HEK293 (cell line): ENCODE results near the gene PRAF2.

Experiments
- BCL11A ChIP-seq: fragments of 450-650 bp; formaldehyde crosslinking; IDR thresholded peaks from 2 replicates; pipeline ENCODE4 v1.5.1; 2016; ENCODE audit warnings: low read depth, missing biosample characterization, missing genetic modification characterization
- GLIS1 ChIP-seq: fragments of 450-650 bp; formaldehyde crosslinking; IDR thresholded peaks from 2 replicates; pipeline ENCODE4 v1.5.1; 2016; ENCODE audit warnings: missing biosample characterization, missing genetic modification characterization
- KLF17 ChIP-seq: fragments of 450-650 bp; formaldehyde crosslinking; IDR thresholded peaks from 2 replicates; pipeline ENCODE4 v1.5.1; 2016; ENCODE audit warnings: missing biosample characterization, missing genetic modification characterization
- MYNN ChIP-seq: fragments of 450-650 bp; formaldehyde crosslinking; IDR thresholded peaks from 2 replicates; pipeline ENCODE4 v1.5.1; 2016; ENCODE audit warnings: missing biosample characterization, missing genetic modification characterization, borderline replicate concordance
- SALL2 ChIP-seq: fragments of 450-650 bp; formaldehyde crosslinking; IDR thresholded peaks from 2 replicates; pipeline ENCODE4 v1.5.0; 2017; ENCODE audit warnings: missing biosample characterization, mild to moderate bottlenecking, missing genetic modification characterization, borderline replicate concordance
- SP2 ChIP-seq: fragments of 450-650 bp; formaldehyde crosslinking; IDR thresholded peaks from 2 replicates; pipeline ENCODE4 v1.5.1; 2016; ENCODE audit warnings: missing biosample characterization, missing genetic modification characterization
- TSHZ1 ChIP-seq: fragments of 450-650 bp; formaldehyde crosslinking; IDR thresholded peaks from 2 replicates; pipeline ENCODE4 v1.5.1; 2016; ENCODE audit warnings: missing biosample characterization, missing genetic modification characterization, borderline replicate concordance
- ZBTB11 ChIP-seq: fragments of 450-650 bp; formaldehyde crosslinking; conservative IDR thresholded peaks from 2 replicates; pipeline ENCODE4 v1.5.1; 2016; ENCODE audit warnings: low read depth, missing biosample characterization, missing genetic modification characterization
- ZFHX2 ChIP-seq: fragments of 450-650 bp; formaldehyde crosslinking; conservative IDR thresholded peaks from 2 replicates; pipeline ENCODE4 v1.5.1; 2016; ENCODE audit warnings: missing biosample characterization, missing genetic modification characterization
- ZFP37 ChIP-seq: fragments of 450-650 bp; formaldehyde crosslinking; IDR thresholded peaks from 2 replicates; pipeline ENCODE4 v1.5.1; 2016; ENCODE audit warnings: missing biosample characterization, missing genetic modification characterization
- ZNF133 ChIP-seq: fragments of 450-650 bp; formaldehyde crosslinking; IDR thresholded peaks from 2 replicates; pipeline ENCODE4 v1.5.1; 2016; ENCODE audit warnings: missing biosample characterization, missing genetic modification characterization
- ZNF138 ChIP-seq: fragments of 450-650 bp; formaldehyde crosslinking; IDR thresholded peaks from 2 replicates; pipeline ENCODE4 v1.5.1; 2016; ENCODE audit warnings: missing biosample characterization, missing genetic modification characterization, borderline replicate concordance
- ZNF169 ChIP-seq: fragments of 450-650 bp; formaldehyde crosslinking; IDR thresholded peaks from 2 replicates; pipeline ENCODE4 v1.5.1; 2016; ENCODE audit warnings: missing biosample characterization, missing genetic modification characterization
- ZNF174 ChIP-seq: fragments of 450-650 bp; formaldehyde crosslinking; IDR thresholded peaks from 2 replicates; pipeline ENCODE4 v1.5.0; 2017; ENCODE audit warnings: missing biosample characterization, mild to moderate bottlenecking, missing genetic modification characterization
- ZNF23 ChIP-seq: fragments of 450-650 bp; formaldehyde crosslinking; IDR thresholded peaks from 2 replicates; pipeline ENCODE4 v1.5.1; 2016; ENCODE audit warnings: missing biosample characterization, missing genetic modification characterization, borderline replicate concordance
- ZNF24 ChIP-seq: fragments of 450-650 bp; formaldehyde crosslinking; IDR thresholded peaks from 2 replicates; pipeline ENCODE4 v1.5.1; 2016; ENCODE audit warnings: missing biosample characterization, missing genetic modification characterization
- ZNF335 ChIP-seq: fragments of 450-650 bp; formaldehyde crosslinking; conservative IDR thresholded peaks from 2 replicates; pipeline ENCODE4 v1.5.1; 2016; ENCODE audit warnings: missing biosample characterization, missing genetic modification characterization
- ZNF48 ChIP-seq: fragments of 450-650 bp; formaldehyde crosslinking; IDR thresholded peaks from 2 replicates; pipeline ENCODE4 v1.5.1; 2016; ENCODE audit warnings: missing biosample characterization, missing genetic modification characterization
- ZNF560 ChIP-seq: fragments of 450-650 bp; formaldehyde crosslinking; IDR thresholded peaks from 2 replicates; pipeline ENCODE4 v1.5.1; 2017; ENCODE audit warnings: missing biosample characterization, missing genetic modification characterization, borderline replicate concordance
- ZNF596 ChIP-seq: fragments of 450-650 bp; IDR thresholded peaks from 2 replicates; pipeline ENCODE4 v1.5.0; 2018; ENCODE audit warnings: missing biosample characterization, mild to moderate bottlenecking, missing genetic modification characterization, moderate library complexity
- ZNF629 ChIP-seq: fragments of 450-650 bp; formaldehyde crosslinking; IDR thresholded peaks from 2 replicates; pipeline ENCODE4 v1.5.1; 2017; ENCODE audit warnings: missing biosample characterization, missing genetic modification characterization
- ZNF658 ChIP-seq: fragments of 450-650 bp; formaldehyde crosslinking; IDR thresholded peaks from 2 replicates; pipeline ENCODE4; 2016; ENCODE audit warnings: missing biosample characterization, missing genetic modification characterization
- ZNF692 ChIP-seq: fragments of 450-650 bp; formaldehyde crosslinking; IDR thresholded peaks from 2 replicates; pipeline ENCODE4 v1.5.1; 2016; ENCODE audit warnings: missing biosample characterization, missing genetic modification characterization
- ZNF701 ChIP-seq: fragments of 450-650 bp; formaldehyde crosslinking; IDR thresholded peaks from 2 replicates; pipeline ENCODE4 v1.5.1; 2016; ENCODE audit warnings: missing biosample characterization, missing genetic modification characterization
- ZNF76 ChIP-seq: fragments of 450-650 bp; formaldehyde crosslinking; IDR thresholded peaks from 2 replicates; pipeline ENCODE4; 2016; ENCODE audit warnings: low read depth, missing biosample characterization, missing genetic modification characterization, borderline replicate concordance
- ZNF768 ChIP-seq: fragments of 450-650 bp; formaldehyde crosslinking; IDR thresholded peaks from 2 replicates; pipeline ENCODE4 v1.5.1; 2018; ENCODE audit warnings: missing biosample characterization, mild to moderate bottlenecking, missing genetic modification characterization
- ZNF791 ChIP-seq: fragments of 450-650 bp; formaldehyde crosslinking; IDR thresholded peaks from 2 replicates; pipeline ENCODE4 v1.5.1; 2016; ENCODE audit warnings: missing biosample characterization, missing genetic modification characterization
- ZSCAN23 ChIP-seq: fragments of 450-650 bp; formaldehyde crosslinking; IDR thresholded peaks from 2 replicates; pipeline ENCODE4 v1.5.1; 2016; ENCODE audit warnings: missing biosample characterization, missing genetic modification characterization
- ZSCAN4 ChIP-seq: fragments of 450-650 bp; formaldehyde crosslinking; IDR thresholded peaks from 2 replicates; pipeline ENCODE4 v1.5.1; 2017; ENCODE audit warnings: missing biosample characterization, missing genetic modification characterization

Gene PRAF2

GRCh38 chrX:49079489-49080428 is 6.0 kb upstream of the PRAF2 start, which contains the start of gene WDR45 (continued):
- TF ChIP-seq ZNF23 (tag by site-specific recombination) (no peak), GLIS1 (tag by site-specific recombination) (peak; percentile 86), TSHZ1 (tag by site-specific recombination) (no peak), ZNF768 (no peak), ZNF692 (peak; percentile 71), ZFHX2 (tag by site-specific recombination) (0 out of 2 replicates have a peak, but pooled peaks have one; percentile 13), ZNF169 (tag by site-specific recombination) (no peak), ZNF138 (tag by site-specific recombination) (no peak), BCL11A (tag by site-specific recombination) (no peak), ZBTB11 (tag by site-specific recombination) (peak; percentile 85), ZSCAN4 (no peak), ZNF791 (tag by site-specific recombination) (no peak), MYNN (tag by site-specific recombination) (no peak), ZNF629 (tag by site-specific recombination) (peak; percentile 69), ZSCAN23 (tag by site-specific recombination) (no peak), KLF17 (tag by site-specific recombination) (no peak), ZNF596 (tag by site-specific recombination) (no peak), ZNF658 (tag by site-specific recombination) (no peak), ZNF174 (tag by site-specific recombination) (no peak), SP2 (tag by site-specific recombination) (peak; percentile 77), SALL2 (tag by site-specific recombination) (no peak), ZNF560 (tag by site-specific recombination) (no peak), ZNF701 (tag by site-specific recombination) (no peak), ZNF335 (peak; percentile 82), ZNF76 (tag by site-specific recombination) (0 out of 2 replicates have a peak, but pooled peaks have one; percentile 25), ZNF48 (tag by site-specific recombination) (no peak), ZNF24 (no peak), ZFP37 (tag by site-specific recombination) (0 out of 2 replicates have a peak, but pooled peaks have one; percentile 57), ZNF133 (tag by site-specific recombination) (no peak)
